Activated T-helper 17 cell treated with anti-CD3 and anti-CD28 coated beads, Interleukin-2, amount 50 U/mL, for 72 hours (primary cell): ENCODE data around the gene RGMA. TPM values are rescaled to one million over a fixed set of nuclear protein-coding genes. Genes with fewer than 3 reads are reported as not detected.

ENCODE experiments used
- ATAC-seq: fragments of 150-1000 bp; cut with Tn5 transposase; replicated peaks from 2 replicates; pipeline ENCODE4 v1.10.0; 2021; ENCODE audit warnings: mild to moderate bottlenecking, moderate library complexity
- H3K27ac Mint-ChIP-seq: one replicate; pipeline ENCODE4 v1.8.0; 2022; ENCODE audit warnings: mixed read lengths
- H3K27me3 Mint-ChIP-seq: one replicate; pipeline ENCODE4 v1.8.0; 2022; ENCODE audit warnings: mixed read lengths
- H3K36me3 Mint-ChIP-seq: one replicate; pipeline ENCODE4 v1.8.0; 2022; ENCODE audit warnings: low read depth, mild to moderate bottlenecking, mixed read lengths
- H3K4me1 Mint-ChIP-seq: one replicate; pipeline ENCODE4 v1.8.0; 2022; ENCODE audit warnings: mixed read lengths
- H3K4me3 Mint-ChIP-seq: one replicate; pipeline ENCODE4 v1.8.0; 2022; ENCODE audit warnings: mild to moderate bottlenecking, mixed read lengths
- H3K9me3 Mint-ChIP-seq: one replicate; pipeline ENCODE4 v1.8.0; 2022; ENCODE audit warnings: mixed read lengths
- total RNA-seq, 2 donors: library from RNA; stranded (reverse); gene quantifications; one replicate each; pipeline ENCODE4 v1.2.3, GENCODE V29; 2022

Gene RGMA
- total RNA-seq, 2 donors from 2014 or later, result 0.15 to 0.26 TPM

- no peak for ATAC-seq
- no peaks in the 10 kb centered on the region for H3K36me3 Mint-ChIP-seq
Measured at GRCh38 chr15:93080451-93080850, 8.6 kb downstream of the RGMA start.

GRCh38 chr15:93076875-93077274 is 12.1 kb downstream of the RGMA start:
- Mint-ChIP-seq H3K36me3 (peaks cover 5% of the 10 kb centered on the region), H3K4me1 (peaks cover 6% of the 10 kb centered on the region), H3K9me3 (no peaks in the 10 kb centered on the region), H3K27me3 (peaks cover 65% of the 10 kb centered on the region), H3K4me3 (no peak overlapping the region), H3K27ac (no peak overlapping the region)
- ATAC-seq, result no peak

More at GRCh38 chr15:93080451-93080850, 8.6 kb downstream of the RGMA start:
- no peaks in the 10 kb centered on the region for H3K4me1 Mint-ChIP-seq
- H3K4me3 Mint-ChIP-seq, result no peak overlapping the region
- peaks cover 56% of the 10 kb centered on the region for H3K27me3 Mint-ChIP-seq
- no peaks in the 10 kb centered on the region for H3K9me3 Mint-ChIP-seq
- no peak overlapping the region for H3K27ac Mint-ChIP-seq

- no peak overlapping the region for H3K27ac Mint-ChIP-seq
- H3K9me3 Mint-ChIP-seq, result no peaks in the 10 kb centered on the region
- H3K4me3 Mint-ChIP-seq, result no peak overlapping the region
- H3K36me3 Mint-ChIP-seq, result peaks cover 5% of the 10 kb centered on the region
- peaks cover 6% of the 10 kb centered on the region for H3K4me1 Mint-ChIP-seq
- peaks cover 67% of the 10 kb centered on the region for H3K27me3 Mint-ChIP-seq
- no peak for ATAC-seq
Measured at GRCh38 chr15:93076217-93076616, 12.8 kb downstream of the RGMA start.

GRCh38 chr15:93074599-93074998 is 14.4 kb downstream of the RGMA start:
- Mint-ChIP-seq H3K4me1 (peaks cover 6% of the 10 kb centered on the region), H3K36me3 (peaks cover 5% of the 10 kb centered on the region), H3K4me3 (no peak overlapping the region), H3K27ac (no peak overlapping the region), H3K27me3 (peaks cover 69% of the 10 kb centered on the region), H3K9me3 (no peaks in the 10 kb centered on the region)
- no peak for ATAC-seq

DNA sequence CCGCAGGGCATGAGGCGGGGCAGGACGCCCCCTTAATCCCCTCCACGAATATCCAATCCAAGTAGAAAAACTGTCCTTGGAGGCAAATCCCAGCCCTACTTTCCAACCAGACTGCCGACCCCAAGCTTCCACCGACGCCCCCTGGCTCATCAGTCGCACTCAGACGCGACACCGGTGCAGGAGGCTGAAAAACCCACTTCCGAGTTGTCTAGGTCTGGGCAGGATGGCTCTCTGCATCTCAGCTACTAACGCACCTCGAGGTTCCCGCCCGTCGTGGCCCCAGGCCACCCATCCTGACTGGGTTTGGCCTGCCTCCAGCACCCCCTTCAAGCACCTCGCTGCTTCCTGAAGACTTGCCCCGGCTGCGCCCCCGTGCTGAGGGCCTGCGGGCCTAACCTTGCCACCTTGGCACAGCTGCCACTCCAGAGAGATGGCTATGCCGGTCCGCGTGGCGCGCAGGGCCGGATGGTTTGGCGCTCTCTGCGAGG is 15.5 kb downstream of the RGMA start:
- no peak for ATAC-seq
- H3K9me3 Mint-ChIP-seq, result no peaks in the 10 kb centered on the region
- peaks cover 64% of the 10 kb centered on the region for H3K27me3 Mint-ChIP-seq
- peak overlapping the region; percentile 60 for H3K4me3 Mint-ChIP-seq
- H3K36me3 Mint-ChIP-seq, result peaks cover 5% of the 10 kb centered on the region
- H3K4me1 Mint-ChIP-seq, result peaks cover 6% of the 10 kb centered on the region
- no peak overlapping the region for H3K27ac Mint-ChIP-seq

- no peak for ATAC-seq
- Mint-ChIP-seq H3K4me1 (peaks cover 6% of the 10 kb centered on the region), H3K27ac (no peak overlapping the region), H3K36me3 (peaks cover 5% of the 10 kb centered on the region), H3K27me3 (peaks cover 65% of the 10 kb centered on the region), H3K4me3 (peak overlapping the region; percentile 60), H3K9me3 (no peaks in the 10 kb centered on the region)
Measured at GRCh38 chr15:93072411-93073394, 16.3 kb downstream of the RGMA start.

- peaks cover 6% of the 10 kb centered on the region for H3K4me1 Mint-ChIP-seq
- H3K27ac Mint-ChIP-seq, result no peak overlapping the region
- peak overlapping the region; percentile 42 for H3K4me3 Mint-ChIP-seq
- no peak for ATAC-seq
- H3K27me3 Mint-ChIP-seq, result peaks cover 61% of the 10 kb centered on the region
- H3K9me3 Mint-ChIP-seq, result no peaks in the 10 kb centered on the region
- H3K36me3 Mint-ChIP-seq, result peaks cover 5% of the 10 kb centered on the region
Measured at GRCh38 chr15:93072011-93072410, 17.0 kb downstream of the RGMA start.

DNA sequence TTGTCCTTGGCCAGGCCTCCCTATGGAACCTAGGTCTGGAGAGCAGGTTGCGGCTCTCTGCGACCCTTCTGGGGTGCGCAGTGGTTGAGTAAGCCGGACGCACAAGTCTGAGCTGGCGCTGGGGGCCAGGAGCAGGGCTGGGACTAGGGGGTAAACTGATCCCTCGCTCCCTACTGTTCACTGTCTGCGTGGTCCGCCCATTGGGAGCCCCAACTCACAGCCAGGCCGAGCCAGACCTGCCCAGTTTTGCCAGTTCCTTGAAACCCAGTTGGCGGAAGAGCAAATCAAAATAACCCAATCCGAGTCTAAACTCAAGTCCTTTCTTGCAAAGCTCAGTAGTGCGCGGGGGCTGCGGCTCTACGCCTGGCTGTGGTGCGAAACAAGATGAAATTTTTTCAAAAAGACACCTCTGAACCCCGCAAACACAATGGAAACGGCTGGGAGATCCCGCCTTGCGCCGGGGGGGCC is 17.5 kb downstream of the RGMA start:
- peaks cover 57% of the 10 kb centered on the region for H3K27me3 Mint-ChIP-seq

GRCh38 chr15:93070551-93071296 is 18.3 kb downstream of the RGMA start:
- peaks cover 6% of the 10 kb centered on the region for H3K4me1 Mint-ChIP-seq

More for the DNA sequence above, 17.5 kb downstream of the RGMA start:
- Mint-ChIP-seq H3K4me1 (peaks cover 6% of the 10 kb centered on the region), H3K27ac (no peak overlapping the region), H3K4me3 (peak overlapping the region; percentile 42), H3K9me3 (no peaks in the 10 kb centered on the region), H3K36me3 (peaks cover 5% of the 10 kb centered on the region)
- no peak for ATAC-seq

GRCh38 chr15:93070132-93070531 is 18.9 kb downstream of the RGMA start:
- H3K4me3 Mint-ChIP-seq, result no peak overlapping the region

More at GRCh38 chr15:93070551-93071296, 18.3 kb downstream of the RGMA start:
- H3K4me3 Mint-ChIP-seq, result no peak overlapping the region
- peaks cover 5% of the 10 kb centered on the region for H3K36me3 Mint-ChIP-seq
- no peak overlapping the region for H3K27ac Mint-ChIP-seq
- peaks cover 53% of the 10 kb centered on the region for H3K27me3 Mint-ChIP-seq
- no peak for ATAC-seq
- H3K9me3 Mint-ChIP-seq, result no peaks in the 10 kb centered on the region

GRCh38 chr15:93068581-93069199 is 20.3 kb downstream of the RGMA start:
- Mint-ChIP-seq H3K9me3 (no peaks in the 10 kb centered on the region), H3K27me3 (peaks cover 36% of the 10 kb centered on the region), H3K4me1 (peaks cover 4% of the 10 kb centered on the region), H3K4me3 (no peak overlapping the region), H3K36me3 (peaks cover 5% of the 10 kb centered on the region), H3K27ac (no peak overlapping the region)
- no peak for ATAC-seq

More at GRCh38 chr15:93070132-93070531, 18.9 kb downstream of the RGMA start:
- Mint-ChIP-seq H3K27ac (no peak overlapping the region), H3K36me3 (peaks cover 5% of the 10 kb centered on the region), H3K9me3 (no peaks in the 10 kb centered on the region), H3K4me1 (peaks cover 6% of the 10 kb centered on the region), H3K27me3 (peaks cover 49% of the 10 kb centered on the region)
- no peak for ATAC-seq

- no peaks in the 10 kb centered on the region for H3K9me3 Mint-ChIP-seq
- peaks cover 32% of the 10 kb centered on the region for H3K27me3 Mint-ChIP-seq
- H3K4me3 Mint-ChIP-seq, result no peak overlapping the region
- ATAC-seq, result no peak
- H3K27ac Mint-ChIP-seq, result no peak overlapping the region
- no peaks in the 10 kb centered on the region for H3K36me3 Mint-ChIP-seq
- no peaks in the 10 kb centered on the region for H3K4me1 Mint-ChIP-seq
Measured at GRCh38 chr15:93067649-93068085, 21.3 kb downstream of the RGMA start.

DNA sequence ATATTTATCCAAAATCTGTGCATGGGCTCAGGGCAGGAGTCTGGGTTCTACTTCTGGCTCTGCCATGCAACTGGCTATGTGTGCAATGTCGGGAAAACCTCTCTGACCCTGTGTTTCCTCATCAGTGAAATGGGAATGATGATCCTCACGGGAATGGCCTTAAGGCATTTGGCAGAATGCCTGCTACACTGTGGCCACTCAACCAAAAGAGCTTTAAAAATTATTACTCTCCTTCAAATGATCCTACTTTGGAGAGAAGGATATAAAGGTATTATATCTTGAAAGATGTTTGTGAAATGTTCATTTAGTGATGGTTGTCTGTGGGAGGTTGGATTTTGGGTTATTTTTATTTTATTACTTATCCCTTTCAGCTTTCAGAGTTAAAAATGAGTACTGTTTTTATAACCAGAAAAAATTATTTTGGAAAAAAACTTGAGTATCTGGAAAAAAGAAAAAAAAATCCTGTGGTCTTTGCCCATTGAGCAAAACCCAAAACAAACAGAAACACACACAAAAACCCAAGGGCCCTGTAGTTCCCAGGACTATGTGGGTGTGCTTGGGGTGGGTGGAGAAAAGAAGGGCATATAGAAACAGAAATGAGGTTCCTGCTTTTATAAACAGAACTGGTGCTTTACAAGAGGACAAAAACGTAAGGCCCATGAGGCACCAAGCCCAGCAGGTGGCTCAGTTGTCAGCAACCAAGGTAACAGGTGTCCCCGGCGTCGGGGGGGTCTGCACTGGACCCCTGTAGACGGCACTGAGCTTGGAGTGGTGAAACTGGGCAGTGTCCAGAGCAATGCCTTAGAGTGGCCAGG is 22.0 kb downstream of the RGMA start:
- Mint-ChIP-seq H3K36me3 (no peaks in the 10 kb centered on the region), H3K27ac (no peak overlapping the region), H3K4me1 (no peaks in the 10 kb centered on the region), H3K4me3 (no peak overlapping the region), H3K9me3 (no peaks in the 10 kb centered on the region), H3K27me3 (peaks cover 29% of the 10 kb centered on the region)
- no peak for ATAC-seq
